ENCODE results near the gene UBE2U.
"Not testable (repeated sequence)": the region's sequence is repeated elsewhere in the genome, so short reads cannot be mapped to it uniquely, and the experiment has no call there.

Gene UBE2U

GRCh38 chr1:64242895-64243756, 39.7 kb downstream of the UBE2U start:
- no peak for DNase-seq

- no peak for DNase-seq
Measured at GRCh38 chr1:64243757-64244080, 40.3 kb downstream of the UBE2U start.

GRCh38 chr1:64245495-64245894, 42.1 kb downstream of the UBE2U start:
- no peak for DNase-seq

- DNase-seq: no peak
Measured at GRCh38 chr1:64246294-64246917, 43.0 kb downstream of the UBE2U start.

GRCh38 chr1:64248065-64248464, 44.6 kb downstream of the UBE2U start:
- DNase-seq: no peak

GRCh38 chr1:64250472-64250871, 47.0 kb downstream of the UBE2U start:
- DNase-seq: not testable (repeated sequence)

GRCh38 chr1:64251971-64252370, 48.5 kb downstream of the UBE2U start:
- no peak for DNase-seq

GRCh38 chr1:64257233-64257632, 53.8 kb downstream of the UBE2U start:
- not testable (repeated sequence) for DNase-seq

GRCh38 chr1:64258444-64258843, 55.0 kb downstream of the UBE2U start:
- DNase-seq: not testable (repeated sequence)

- DNase-seq: no peak
Measured at GRCh38 chr1:64263335-64263734, 59.9 kb downstream of the UBE2U start.

- DNase-seq: no peak
Measured at GRCh38 chr1:64263856-64264255, 60.4 kb downstream of the UBE2U start.

GRCh38 chr1:64265141-64265540, 61.7 kb downstream of the UBE2U start:
- DNase-seq: no peak

GRCh38 chr1:64266991-64267390, 63.6 kb downstream of the UBE2U start:
- no peak for DNase-seq

- DNase-seq: peak; percentile 42
Measured at GRCh38 chr1:64268653-64269557, 65.5 kb downstream of the UBE2U start.

- no peak for DNase-seq
Measured at GRCh38 chr1:64269558-64269884, 66.1 kb downstream of the UBE2U start.

GRCh38 chr1:64280001-64280400, 76.6 kb downstream of the UBE2U start:
- DNase-seq: no peak

GRCh38 chr1:64282351-64282750, 78.9 kb downstream of the UBE2U start:
- DNase-seq: no peak

GRCh38 chr1:64287071-64287470, 83.6 kb downstream of the UBE2U start:
- DNase-seq: no peak

- DNase-seq: no peak
Measured at GRCh38 chr1:64290420-64290819, 87.0 kb downstream of the UBE2U start.

- DNase-seq: no peak
Measured at GRCh38 chr1:64291931-64292330, 88.5 kb downstream of the UBE2U start.

GRCh38 chr1:64292399-64292798, 89.0 kb downstream of the UBE2U start:
- DNase-seq: no peak

- DNase-seq: no peak
Measured at GRCh38 chr1:64293820-64294219, 90.4 kb downstream of the UBE2U start.

- DNase-seq: no peak
Measured at GRCh38 chr1:64295136-64295535, 91.7 kb downstream of the UBE2U start.

- DNase-seq: no peak
Measured at GRCh38 chr1:64295561-64295960, 92.1 kb downstream of the UBE2U start.

Measured in CD4-positive, alpha-beta T cell treated with Interferon gamma for 1 hour (primary cell).